Stimulated activated CD4-positive, alpha-beta T cell treated with anti-CD3 and anti-CD28 coated beads, Interleukin-4, amount 100 ng/mL, for 24 hours (primary cell): ENCODE data around the gene KIFAP3.
"Not testable (repeated sequence)": the region's sequence is repeated elsewhere in the genome, so short reads cannot be mapped to it uniquely, and the experiment has no call there.

Experiments used
- DNase-seq: peaks from one replicate; pipeline ENCODE4 v3.0.0-alpha.2; 2020

KIFAP3 gene

GRCh38 chr1:170061676-170062075 lies 12.8 kb downstream of the KIFAP3 start:
- DNase-seq = not testable (repeated sequence)

DNA sequence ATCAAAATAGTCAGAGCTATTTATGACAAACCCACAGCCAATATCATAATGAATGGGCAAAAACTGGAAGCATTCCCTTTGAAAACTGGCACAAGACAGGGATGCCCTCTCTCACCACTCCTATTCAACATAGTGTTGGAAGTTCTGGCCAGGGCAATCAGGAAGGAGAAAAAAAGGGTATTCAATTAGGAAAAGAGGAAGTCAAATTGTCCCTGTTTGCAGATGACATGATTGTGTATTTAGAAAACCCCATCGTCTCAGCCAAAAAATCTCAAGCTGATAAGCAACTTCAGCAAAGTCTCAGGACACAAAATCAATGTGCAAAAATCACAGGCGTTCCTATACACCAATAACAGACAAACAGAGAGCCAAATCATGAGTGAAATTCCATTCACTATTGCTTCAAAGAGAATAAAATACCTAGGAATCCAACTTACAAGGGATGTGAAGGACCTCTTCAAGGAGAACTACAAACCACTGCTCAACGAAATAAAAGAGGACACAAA lies 14.4 kb downstream of the KIFAP3 start:
- DNase-seq = not testable (repeated sequence)

- no peak for DNase-seq
Measured at GRCh38 chr1:170049176-170049800, 25.2 kb downstream of the KIFAP3 start.

DNA sequence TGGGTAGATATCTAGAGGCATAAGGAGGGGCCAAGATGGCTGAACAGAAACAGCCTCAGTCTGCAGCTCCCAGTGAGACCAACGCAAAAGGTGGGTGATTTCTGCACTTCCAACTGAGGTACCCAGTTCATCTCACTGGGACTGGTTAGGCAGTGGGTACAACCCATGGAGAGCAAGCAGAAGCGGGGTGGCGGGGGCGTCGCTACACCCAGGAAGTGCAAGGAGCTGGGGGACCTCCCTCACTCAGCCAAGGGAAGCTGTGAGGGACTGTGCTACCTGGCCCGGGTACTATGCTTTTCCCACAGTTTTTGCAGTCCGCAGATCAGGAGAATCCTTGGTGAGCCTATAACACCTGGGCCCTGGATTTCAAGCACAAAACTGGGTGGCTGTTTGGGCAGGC lies 26.0 kb downstream of the KIFAP3 start:
- no peak for DNase-seq

DNA sequence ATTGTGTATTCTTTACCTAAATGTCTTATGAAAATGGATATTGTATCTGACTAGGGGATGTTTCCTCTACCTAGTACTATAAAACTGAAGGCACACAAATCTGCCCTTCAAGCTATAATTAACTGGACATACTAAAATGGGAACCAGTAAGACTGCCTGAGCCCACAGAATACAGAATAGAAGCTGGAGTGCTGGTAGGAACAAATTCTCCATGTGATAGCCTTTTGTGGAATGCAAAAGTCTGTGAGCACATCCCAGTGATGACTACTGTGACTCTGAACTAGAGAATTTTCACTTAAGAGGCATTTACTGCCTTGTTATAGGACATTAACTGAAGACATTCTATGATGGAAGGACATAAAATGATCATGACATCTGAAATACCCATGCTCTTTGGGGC lies 30.3 kb downstream of the KIFAP3 start:
- DNase-seq = no peak

- no peak for DNase-seq
Measured at GRCh38 chr1:170041423-170042192, 32.9 kb downstream of the KIFAP3 start.

DNA sequence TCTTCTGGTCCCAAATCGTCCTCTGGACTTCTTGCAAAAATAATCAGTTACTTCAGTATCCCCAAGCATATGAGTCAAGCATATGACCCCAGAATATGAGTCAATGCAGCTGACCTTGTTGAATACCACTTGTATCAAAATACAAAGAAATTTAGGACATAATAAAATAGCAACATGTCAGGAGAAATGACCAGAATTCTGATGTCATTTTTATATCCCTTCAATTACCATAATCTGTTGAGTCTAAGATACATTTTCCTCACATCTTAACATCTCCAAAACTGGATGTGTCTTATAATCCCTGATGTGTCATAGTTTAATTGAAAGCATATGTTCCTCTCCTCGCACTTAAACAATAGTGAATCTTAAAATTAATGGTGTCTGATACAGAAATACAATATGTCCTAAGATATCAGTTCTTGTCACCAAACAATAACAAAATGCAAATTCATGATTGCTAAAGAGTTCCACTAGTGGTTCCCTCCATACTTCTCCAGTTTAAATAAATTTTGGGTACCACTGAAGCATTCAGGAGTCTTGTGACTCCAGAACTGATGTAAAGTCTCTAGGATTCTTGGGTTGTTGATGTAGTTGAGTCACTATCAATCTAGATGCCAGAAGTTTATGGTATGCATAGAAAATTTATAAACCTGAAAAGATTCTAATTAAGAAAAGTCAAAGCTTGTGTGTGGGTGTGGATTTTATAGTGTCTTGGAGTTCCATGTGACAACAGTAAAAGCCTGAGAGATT lies 41.8 kb downstream of the KIFAP3 start:
- DNase-seq = no peak

DNA sequence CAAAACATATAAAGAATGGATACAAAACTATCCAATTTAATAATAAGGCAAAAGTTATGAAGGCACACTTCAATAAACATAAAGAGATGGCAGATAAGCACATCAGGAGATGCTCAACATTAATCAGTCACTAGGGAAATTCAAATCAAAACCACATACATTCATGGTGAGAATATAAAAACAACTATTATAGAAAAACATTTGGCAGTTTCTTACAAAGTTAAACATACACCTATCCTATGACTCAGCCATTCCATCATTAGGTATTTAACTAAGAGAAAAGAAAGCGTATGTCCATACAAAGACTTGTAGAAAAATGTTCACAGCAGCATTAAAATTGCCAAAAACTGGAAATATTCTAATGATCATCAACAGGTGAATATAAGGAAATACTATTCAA lies 44.3 kb downstream of the KIFAP3 start:
- DNase-seq = no peak

GRCh38 chr1:170027760-170028159 lies 46.7 kb downstream of the KIFAP3 start:
- no peak for DNase-seq

DNA sequence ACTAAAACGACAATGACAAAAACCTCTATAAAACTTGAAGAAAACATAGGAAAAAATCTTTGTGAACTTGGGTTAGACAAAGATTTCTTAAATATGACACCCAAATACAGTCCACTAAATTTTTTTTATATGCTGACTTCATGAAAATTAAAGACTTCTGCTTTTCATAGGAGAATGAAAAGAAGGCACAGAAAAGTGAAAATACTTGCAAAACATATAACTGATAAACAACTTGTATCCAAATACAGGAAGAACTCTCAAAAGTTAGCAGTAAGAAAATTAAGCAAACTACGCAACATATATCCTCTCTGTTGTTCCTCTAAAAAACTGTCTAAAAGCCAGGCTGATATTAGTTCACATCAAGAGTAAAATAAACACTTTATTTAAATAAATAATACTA lies 53.6 kb downstream of the KIFAP3 start:
- DNase-seq = no peak

GRCh38 chr1:170017478-170017877 lies 57.0 kb downstream of the KIFAP3 start:
- no peak for DNase-seq

DNA sequence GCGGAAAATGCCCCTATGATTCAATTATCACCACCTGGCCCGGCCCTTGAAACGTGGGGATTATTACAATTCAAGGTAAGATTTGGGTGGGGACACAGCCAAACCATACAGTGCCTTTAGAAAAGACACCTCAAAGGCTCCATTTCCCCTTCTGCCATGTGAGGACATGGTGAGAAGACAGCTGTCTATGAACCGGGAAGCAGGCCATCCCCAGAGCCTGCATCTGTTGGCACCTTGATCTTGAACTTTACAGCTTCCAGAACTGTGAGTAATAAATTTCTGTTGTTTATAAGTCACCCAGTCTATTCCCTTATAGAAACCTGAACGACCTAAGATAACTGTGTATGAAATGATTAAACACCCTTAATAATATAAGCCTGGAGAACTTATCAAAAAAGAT lies 61.6 kb downstream of the KIFAP3 start:
- no peak for DNase-seq

- DNase-seq = peak; percentile 3
Measured at GRCh38 chr1:170010443-170010842, 64.1 kb downstream of the KIFAP3 start.

DNA sequence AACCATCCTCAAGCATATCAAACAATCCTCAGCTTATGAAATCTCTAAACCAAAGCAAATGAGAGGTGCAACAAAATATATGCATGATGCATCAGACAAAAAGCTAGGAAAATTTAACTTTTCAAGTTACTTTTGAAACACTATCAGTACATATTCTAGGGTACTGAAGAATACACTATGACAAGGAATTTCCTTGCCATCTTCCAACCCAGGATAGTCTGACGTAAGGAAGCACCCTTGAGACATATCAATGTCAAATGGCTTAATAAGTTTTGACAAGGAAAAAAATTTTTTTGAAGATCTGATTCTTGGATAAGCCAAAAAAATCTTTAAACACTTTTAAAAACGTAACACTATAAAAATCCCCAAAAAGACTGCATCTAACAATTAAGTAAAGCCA lies 64.9 kb downstream of the KIFAP3 start:
- DNase-seq = no peak

- DNase-seq = not testable (repeated sequence)
Measured at GRCh38 chr1:170008745-170009144, 65.8 kb downstream of the KIFAP3 start.

- DNase-seq = not testable (repeated sequence)
Measured at GRCh38 chr1:170003270-170003835, 71.1 kb downstream of the KIFAP3 start.

- no peak for DNase-seq
Measured at GRCh38 chr1:170001266-170001665, 73.2 kb downstream of the KIFAP3 start.

DNA sequence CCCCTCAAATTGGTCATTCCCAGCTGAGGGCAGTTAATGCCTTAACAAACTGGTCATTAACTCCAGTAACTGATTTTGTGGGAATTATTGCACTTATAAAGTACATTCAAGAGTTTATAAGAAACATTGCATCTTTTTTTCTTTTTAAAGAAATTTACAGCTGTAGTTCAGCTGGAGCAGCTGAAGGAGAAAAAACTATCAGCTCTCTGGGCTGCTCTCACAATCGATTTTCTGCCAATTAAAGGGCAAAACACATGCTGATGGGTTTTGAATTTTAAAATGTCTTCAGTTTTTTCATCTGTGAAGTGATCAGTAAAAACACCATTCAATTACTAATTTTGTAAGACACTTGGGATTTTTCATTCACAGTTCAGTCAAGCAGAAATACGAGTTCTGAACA lies 74.7 kb downstream of the KIFAP3 start:
- DNase-seq = no peak

GRCh38 chr1:169999331-169999741 lies 75.2 kb downstream of the KIFAP3 start:
- DNase-seq = no peak

GRCh38 chr1:169995993-169996392 lies 78.5 kb downstream of the KIFAP3 start:
- no peak for DNase-seq

GRCh38 chr1:169989246-169989645 lies 85.2 kb downstream of the KIFAP3 start:
- DNase-seq = no peak

DNA sequence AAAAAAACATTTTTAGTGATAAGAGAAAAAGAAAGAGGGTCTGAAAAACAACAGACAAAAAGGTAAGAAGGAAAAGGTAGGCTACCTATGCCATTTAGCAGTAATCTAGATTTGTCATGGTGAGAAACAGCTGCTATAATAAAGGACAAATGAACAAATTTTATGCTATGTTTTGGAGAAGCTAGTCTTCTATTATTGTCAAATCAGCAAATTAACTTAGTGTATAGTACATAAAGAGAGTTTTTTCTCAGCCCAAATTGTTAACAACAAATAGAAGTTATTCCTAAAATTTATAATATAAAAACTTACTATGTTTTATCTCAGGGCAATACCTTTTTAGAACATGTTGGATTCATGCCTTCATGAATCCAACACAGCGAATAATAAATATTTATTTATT lies 88.7 kb downstream of the KIFAP3 start:
- no peak for DNase-seq

- DNase-seq = no peak
Measured at GRCh38 chr1:169974067-169974466, 100.4 kb downstream of the KIFAP3 start.
